Panc1 (cell line): ENCODE data around the gene WFS1. TPM values are rescaled to one million over a fixed set of nuclear protein-coding genes. Genes with fewer than 3 reads are reported as not detected.

ENCODE experiments used
- ATAC-seq: fragments of 200-7000 bp; cut with Tn5 transposase; 2 replicates; pipeline ENCODE4 v1.9.1; 2020; ENCODE audit warnings: mild to moderate bottlenecking, moderate library complexity
- BruUV-seq: library from RNA; stranded (reverse); fragments of 400-500 nt; replicated peaks from 2 replicates; lab custom pipeline; 2021; lab: Mats Ljungman, UMichigan
- CTCF ChIA-PET: fragments of 300-600 bp; sonication (Branson Sonifier 250); formaldehyde crosslinking; loops from one replicate; lab custom pipeline; 2022; ENCODE audit warnings: antibody characterized with exemption; lab: Charles Lee
- POLR2A ChIA-PET: fragments of 300-600 bp; sonication (Branson Sonifier 250); formaldehyde crosslinking; loops from one replicate; lab custom pipeline; 2022; ENCODE audit warnings: antibody characterized with exemption; lab: Charles Lee
- DNase-seq: peaks from one replicate; pipeline ENCODE4 v3.0.0-alpha.2; 2010; ENCODE audit warnings: low read depth, low spot score
- H3K27ac ChIP-seq: 2 replicates; pipeline ENCODE4 v1.5.1; 2011; ENCODE audit warnings: mild to moderate bottlenecking, low read length, inconsistent platforms
- H3K27me3 ChIP-seq: fragments of 200-500 bp; sonication (Bioruptor generic); 2 replicates; pipeline ENCODE4 v1.6.0; 2014; ENCODE audit warnings: low read length, inconsistent platforms; ENCODE audit not compliant: control insufficient read depth, insufficient read depth
- H3K36me3 ChIP-seq: fragments of 200-500 bp; sonication (Bioruptor generic); 2 replicates; pipeline ENCODE4 v1.5.1; 2014; ENCODE audit warnings: inconsistent platforms, mild to moderate bottlenecking, low read length, moderate library complexity; ENCODE audit not compliant: control insufficient read depth, insufficient read depth
- H3K4me1 ChIP-seq: 2 replicates; pipeline ENCODE4 v1.5.1; 2011; ENCODE audit warnings: inconsistent platforms, mild to moderate bottlenecking, low read length, moderate library complexity; ENCODE audit not compliant: control insufficient read depth, insufficient read depth
- H3K4me3 ChIP-seq, 2 experiments: 2 replicates each; pipeline ENCODE4 v1.5.1; 2011 to 2012; ENCODE audit warnings: low read depth in 2 of 2, low read length in 2 of 2, mild to moderate bottlenecking in 2 of 2, inconsistent platforms in 1 of 2, moderate library complexity in 1 of 2
- H3K9me3 ChIP-seq: fragments of 200-500 bp; sonication (Bioruptor generic); 2 replicates; pipeline ENCODE4 v1.5.1; 2014; ENCODE audit warnings: low read depth, mild to moderate bottlenecking, inconsistent platforms, low read length, moderate library complexity; ENCODE audit not compliant: control insufficient read depth, insufficient read depth
- CTCF ChIP-seq: fragments of 450-650 bp; IDR thresholded peaks from 2 replicates; pipeline ENCODE4 v1.5.1; 2017; ENCODE audit warnings: mild to moderate bottlenecking
- POLR2AphosphoS5 ChIP-seq: IDR thresholded peaks from 2 replicates; pipeline ENCODE4 v1.6.1; 2012; ENCODE audit warnings: mild to moderate bottlenecking, low read depth, low read length, moderate library complexity
- REST ChIP-seq, 2 experiments: IDR thresholded peaks; 2 replicates each; pipeline ENCODE4 v1.6.1; 2011 to 2012; ENCODE audit warnings: low read depth in 2 of 2, control low read depth in 1 of 2, low read length in 1 of 2, mild to moderate bottlenecking in 1 of 2, moderate library complexity in 1 of 2; ENCODE audit not compliant: insufficient read depth in 1 of 2
- SIN3A ChIP-seq: IDR thresholded peaks from 2 replicates; pipeline ENCODE4 v1.6.1; 2012; ENCODE audit warnings: low read depth, mild to moderate bottlenecking, low read length, moderate library complexity, borderline replicate concordance; ENCODE audit not compliant: insufficient read depth
- TCF7L2 ChIP-seq: IDR thresholded peaks from 2 replicates; pipeline ENCODE4 v1.6.1; 2011; ENCODE audit warnings: mild to moderate bottlenecking, low read depth, low read length, inconsistent platforms
- in situ Hi-C: cut with HindIII; loops from 2 replicates; pipeline ENCODE4 v1.10.0; 2016; ENCODE audit warnings: low sequenced_read_pairs, low pct_unique_long_range_greater_than_20kb
- intact Hi-C: fragments of 100-400 bp; cut with micrococcal nuclease; formaldehyde crosslinking; loops from one replicate; pipeline ENCODE4 v1.10.0; 2022; ENCODE audit not compliant: unreplicated experiment
- total RNA-seq: library from RNA; stranded (reverse); gene quantifications from one replicate; pipeline ENCODE4 v1.2.1, GENCODE V29; 2021; ENCODE audit not compliant: unreplicated experiment

WFS1 gene
- total RNA-seq, 1 experiment from 2014 or later: 67.5 TPM

- intact Hi-C loops (no loop called here), in situ Hi-C loops (no loop called here)
- DNase-seq (no peak), ATAC-seq (no peak)
- POLR2A ChIA-PET: no interaction called here
- CTCF ChIA-PET: no interaction called here
- Histone ChIP-seq H3K9me3 (no peaks in the 10 kb centered on the region), H3K27me3 (no peaks in the 10 kb centered on the region), H3K4me3 (no peak overlapping the region), H3K4me1 (no peaks in the 10 kb centered on the region), H3K27ac (no peak overlapping the region), H3K36me3 (no peaks in the 10 kb centered on the region)
- BruUV-seq: no TSS peak
- TF ChIP-seq REST (IDR thresholded peaks at IDR 0.05; ENCODE audit: insufficient read depth in 1 of 2, low read depth in 2 of 2, low read length in 1 of 2) (no peak), TCF7L2 (no peak), CTCF (no peak)
Observed at GRCh38 chr4:6350646-6351045, 81.0 kb downstream of the WFS1 start.

GRCh38 chr4:6351246-6352000 is 81.8 kb downstream of the WFS1 start:
- TF ChIP-seq REST (IDR thresholded peaks at IDR 0.05; ENCODE audit: insufficient read depth in 1 of 2, low read depth in 2 of 2, low read length in 1 of 2): no peak
- no peak for TF ChIP-seq POLR2AphosphoS5
- no peak for TF ChIP-seq CTCF
- no peak for TF ChIP-seq SIN3A
- no peak for TF ChIP-seq TCF7L2
- no peaks in the 10 kb centered on the region for H3K27me3 ChIP-seq
- in situ Hi-C loops (no loop called here), intact Hi-C loops (no loop called here)
- no peak overlapping the region for H3K27ac ChIP-seq
- H3K9me3 ChIP-seq: no peaks in the 10 kb centered on the region
- no peaks in the 10 kb centered on the region for H3K36me3 ChIP-seq
- no peak for ATAC-seq
- no peaks in the 10 kb centered on the region for H3K4me1 ChIP-seq
- DNase-seq: no peak
- ChIA-PET POLR2A (no interaction called here), CTCF (no interaction called here)
- no TSS peak for BruUV-seq
- no peak overlapping the region for H3K4me3 ChIP-seq
